Measurements from ENCODE around the gene CRYM.

Gene CRYM

DNA sequence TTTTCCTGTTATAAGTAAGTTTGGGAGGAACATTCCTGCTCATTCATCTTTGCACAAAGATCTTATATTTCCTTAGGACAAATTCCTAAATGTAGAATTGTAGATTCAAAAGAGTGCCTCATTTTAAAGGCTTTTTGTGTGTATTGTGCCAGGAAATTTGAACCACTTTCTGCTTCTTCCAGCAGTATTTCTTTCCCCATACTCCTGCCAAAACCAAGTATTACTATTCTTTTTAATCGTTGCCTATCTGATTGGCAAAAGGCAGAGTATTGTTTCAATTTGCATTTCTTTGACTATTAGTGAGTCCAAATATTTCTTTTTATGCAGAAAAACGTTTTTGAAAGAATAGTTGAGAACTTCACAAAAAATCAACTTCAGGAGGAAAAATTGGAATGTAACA, 35.3 kb downstream of the CRYM start:
- TF ChIP-seq, protein P1, sequence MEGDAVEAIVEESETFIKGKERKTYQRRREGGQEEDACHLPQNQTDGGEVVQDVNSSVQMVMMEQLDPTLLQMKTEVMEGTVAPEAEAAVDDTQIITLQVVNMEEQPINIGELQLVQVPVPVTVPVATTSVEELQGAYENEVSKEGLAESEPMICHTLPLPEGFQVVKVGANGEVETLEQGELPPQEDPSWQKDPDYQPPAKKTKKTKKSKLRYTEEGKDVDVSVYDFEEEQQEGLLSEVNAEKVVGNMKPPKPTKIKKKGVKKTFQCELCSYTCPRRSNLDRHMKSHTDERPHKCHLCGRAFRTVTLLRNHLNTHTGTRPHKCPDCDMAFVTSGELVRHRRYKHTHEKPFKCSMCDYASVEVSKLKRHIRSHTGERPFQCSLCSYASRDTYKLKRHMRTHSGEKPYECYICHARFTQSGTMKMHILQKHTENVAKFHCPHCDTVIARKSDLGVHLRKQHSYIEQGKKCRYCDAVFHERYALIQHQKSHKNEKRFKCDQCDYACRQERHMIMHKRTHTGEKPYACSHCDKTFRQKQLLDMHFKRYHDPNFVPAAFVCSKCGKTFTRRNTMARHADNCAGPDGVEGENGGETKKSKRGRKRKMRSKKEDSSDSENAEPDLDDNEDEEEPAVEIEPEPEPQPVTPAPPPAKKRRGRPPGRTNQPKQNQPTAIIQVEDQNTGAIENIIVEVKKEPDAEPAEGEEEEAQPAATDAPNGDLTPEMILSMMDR (IDR thresholded peaks at IDR 0.05; ENCODE audit: poor library complexity, severe bottlenecking): no peak
- no peaks in the 10 kb centered on the region for H3K4me1 ChIP-seq (ENCODE audit: insufficient read depth, poor library complexity, severe bottlenecking)
- no peak overlapping the region for H3K27ac ChIP-seq (ENCODE audit: poor library complexity, severe bottlenecking)
- H3K4me3 ChIP-seq (ENCODE audit: severe bottlenecking): no peak overlapping the region
- no peak for ATAC-seq (ENCODE audit: low read depth)
- H3K9me3 ChIP-seq (ENCODE audit: severe bottlenecking): no peaks in the 10 kb centered on the region
- no peak for DNase-seq (ENCODE audit: low spot score)
- H3K27me3 ChIP-seq (ENCODE audit: insufficient read depth, poor library complexity, severe bottlenecking): no peaks in the 10 kb centered on the region
- no peaks in the 10 kb centered on the region for H3K36me3 ChIP-seq (ENCODE audit: low read depth)

DNA sequence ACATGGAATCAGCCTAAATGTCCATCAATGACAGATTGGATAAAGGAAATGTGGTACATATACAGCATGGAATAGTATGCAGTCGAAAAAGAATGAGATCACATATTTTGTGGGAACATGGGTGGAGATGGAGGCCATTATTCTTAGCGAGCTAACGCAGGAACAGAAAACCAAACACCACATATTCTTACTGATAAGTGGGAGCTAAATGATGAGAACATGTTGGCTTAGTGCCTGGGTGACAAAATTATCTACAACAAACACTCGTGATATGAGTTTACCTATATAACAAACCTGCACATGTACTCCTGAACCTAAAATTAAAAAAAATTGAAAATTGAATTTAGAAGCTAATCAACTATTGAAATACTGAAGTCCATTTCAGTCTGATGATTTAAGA, 38.4 kb downstream of the CRYM start:
- no peaks in the 10 kb centered on the region for H3K36me3 ChIP-seq (ENCODE audit: low read depth)
- H3K9me3 ChIP-seq (ENCODE audit: severe bottlenecking): no peaks in the 10 kb centered on the region
- no peaks in the 10 kb centered on the region for H3K27me3 ChIP-seq (ENCODE audit: insufficient read depth, poor library complexity, severe bottlenecking)
- no peaks in the 10 kb centered on the region for H3K4me1 ChIP-seq (ENCODE audit: insufficient read depth, poor library complexity, severe bottlenecking)
- no peak overlapping the region for H3K27ac ChIP-seq (ENCODE audit: poor library complexity, severe bottlenecking)
- DNase-seq (ENCODE audit: low spot score) (no peak), ATAC-seq (ENCODE audit: low read depth) (no peak)
- TF ChIP-seq, protein P1 (IDR thresholded peaks at IDR 0.05; ENCODE audit: poor library complexity, severe bottlenecking): no peak
- H3K4me3 ChIP-seq (ENCODE audit: severe bottlenecking): no peak overlapping the region

DNA sequence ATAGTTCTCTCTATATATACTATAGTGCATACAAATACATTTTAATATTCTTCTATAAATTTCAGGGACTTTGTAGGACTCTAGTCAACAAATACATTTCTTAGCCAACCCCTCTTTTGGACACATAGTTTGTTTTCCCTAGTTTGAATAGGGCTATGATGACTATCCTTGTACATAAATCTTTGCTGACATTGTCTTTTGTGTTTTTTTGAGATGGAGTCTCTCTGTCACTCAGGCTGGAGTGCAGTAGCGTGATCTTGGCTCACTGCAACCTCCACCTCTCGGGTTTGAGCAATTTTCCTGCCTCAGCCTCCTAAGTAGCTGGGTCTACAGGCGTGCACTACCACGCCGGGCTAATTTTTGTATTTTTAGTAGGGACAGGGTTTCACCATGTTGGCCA, 41.3 kb downstream of the CRYM start:
- no peak overlapping the region for H3K27ac ChIP-seq (ENCODE audit: poor library complexity, severe bottlenecking)
- DNase-seq (ENCODE audit: low spot score): no peak
- H3K9me3 ChIP-seq (ENCODE audit: severe bottlenecking): no peaks in the 10 kb centered on the region
- TF ChIP-seq, protein P1 (IDR thresholded peaks at IDR 0.05; ENCODE audit: poor library complexity, severe bottlenecking): no peak
- H3K27me3 ChIP-seq (ENCODE audit: insufficient read depth, poor library complexity, severe bottlenecking): peaks cover 7% of the 10 kb centered on the region
- no peak for ATAC-seq (ENCODE audit: low read depth)
- H3K36me3 ChIP-seq (ENCODE audit: low read depth): no peaks in the 10 kb centered on the region
- no peak overlapping the region for H3K4me3 ChIP-seq (ENCODE audit: severe bottlenecking)
- H3K4me1 ChIP-seq (ENCODE audit: insufficient read depth, poor library complexity, severe bottlenecking): no peaks in the 10 kb centered on the region

DNA sequence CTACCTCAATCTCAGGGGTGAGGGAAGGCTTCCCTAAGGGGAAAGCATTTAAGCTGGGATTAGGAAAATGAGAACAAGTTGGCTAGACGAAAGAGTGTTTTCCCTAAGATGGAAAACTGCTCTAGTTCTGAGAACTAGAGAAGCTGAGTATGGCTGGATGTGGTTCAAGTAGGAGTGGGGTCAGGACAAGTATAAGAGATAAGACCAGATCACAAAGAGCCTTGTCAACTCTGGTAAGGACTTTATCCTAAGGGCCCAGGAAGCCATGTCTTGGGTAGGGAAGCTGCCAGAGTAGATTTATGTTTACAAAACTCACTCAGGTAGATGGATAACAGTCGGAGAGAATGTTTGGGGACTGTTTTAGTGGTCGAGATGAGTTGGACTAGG, 42.9 kb downstream of the CRYM start:
- no peak for DNase-seq (ENCODE audit: low spot score)
- TF ChIP-seq, protein P1 (IDR thresholded peaks at IDR 0.05; ENCODE audit: poor library complexity, severe bottlenecking): no peak

DNA sequence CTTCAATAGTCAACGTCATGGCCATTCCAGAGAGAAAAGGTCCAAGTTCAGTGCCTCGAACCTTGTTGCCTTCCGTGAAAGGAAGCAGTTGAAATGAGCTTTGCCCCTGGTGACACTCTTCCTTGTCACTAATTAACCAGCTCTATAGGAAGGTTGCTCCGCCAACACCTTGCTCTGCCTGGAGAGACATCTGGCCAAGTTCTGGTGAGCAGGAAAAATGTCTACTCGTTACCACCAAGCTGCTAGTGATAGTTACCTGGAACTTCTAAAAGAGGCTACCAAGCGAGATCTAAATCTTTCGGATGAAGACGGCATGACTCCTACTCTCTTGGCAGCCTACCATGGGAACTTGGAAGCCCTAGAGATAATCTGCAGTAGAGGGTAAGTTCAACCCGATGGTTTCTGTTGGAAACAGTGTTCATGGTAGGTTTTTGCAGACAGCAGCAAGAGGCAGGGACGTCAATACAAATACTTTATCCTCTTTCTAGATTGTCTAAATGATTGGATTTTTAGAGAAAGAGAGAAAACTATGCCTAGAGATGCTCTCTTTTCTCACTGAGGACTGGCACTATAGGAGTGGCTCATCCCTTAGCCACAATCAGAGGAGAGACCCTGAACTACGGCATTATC, 44.5 kb downstream of the CRYM start, which contains the start of gene ANKS4B:
ANKS4B (plus strand) TSS at position 179 of the 630 bp plus-strand sequence; CDS start at position 218, 39 bp downstream.
- DNase-seq (ENCODE audit: low spot score): no peak
- TF ChIP-seq, protein P1 (IDR thresholded peaks at IDR 0.05; ENCODE audit: poor library complexity, severe bottlenecking): no peak

More for the DNA sequence above, 42.9 kb downstream of the CRYM start:
- no peak for ATAC-seq (ENCODE audit: low read depth)
- H3K27ac ChIP-seq (ENCODE audit: poor library complexity, severe bottlenecking): no peak overlapping the region
- peaks cover 15% of the 10 kb centered on the region for H3K27me3 ChIP-seq (ENCODE audit: insufficient read depth, poor library complexity, severe bottlenecking)
- no peaks in the 10 kb centered on the region for H3K4me1 ChIP-seq (ENCODE audit: insufficient read depth, poor library complexity, severe bottlenecking)
- no peaks in the 10 kb centered on the region for H3K9me3 ChIP-seq (ENCODE audit: severe bottlenecking)
- no peaks in the 10 kb centered on the region for H3K36me3 ChIP-seq (ENCODE audit: low read depth)
- H3K4me3 ChIP-seq (ENCODE audit: severe bottlenecking): no peak overlapping the region

More for the DNA sequence above, 44.5 kb downstream of the CRYM start, which contains the start of gene ANKS4B:
- no peaks in the 10 kb centered on the region for H3K9me3 ChIP-seq (ENCODE audit: severe bottlenecking)
- H3K27me3 ChIP-seq (ENCODE audit: insufficient read depth, poor library complexity, severe bottlenecking): peaks cover 16% of the 10 kb centered on the region
- H3K36me3 ChIP-seq (ENCODE audit: low read depth): no peaks in the 10 kb centered on the region
- no peaks in the 10 kb centered on the region for H3K4me1 ChIP-seq (ENCODE audit: insufficient read depth, poor library complexity, severe bottlenecking)
- H3K27ac ChIP-seq (ENCODE audit: poor library complexity, severe bottlenecking): no peak within 1 kb of the TSS
- ATAC-seq (ENCODE audit: low read depth): no peak
- no peak within 1 kb of the TSS for H3K4me3 ChIP-seq (ENCODE audit: severe bottlenecking)

All from RWPE2 (cell line).